Osteoblast (primary cell): ENCODE results near the gene LRMDA. TPM values are rescaled to one million over a fixed set of nuclear protein-coding genes. Genes with fewer than 3 reads are reported as not detected.

ENCODE experiments used
- DNase-seq: peaks from one replicate; pipeline ENCODE4 v3.0.0; 2011; ENCODE audit warnings: low spot score, mixed read lengths; ENCODE audit not compliant: insufficient read length; ENCODE audit errors: missing footprints
- H2AFZ ChIP-seq: 2 replicates; pipeline ENCODE4 v1.6.0; 2011; ENCODE audit warnings: mild to moderate bottlenecking, low read length
- H3K27ac ChIP-seq: 2 replicates; pipeline ENCODE4 v1.5.1; 2011; ENCODE audit warnings: mild to moderate bottlenecking, low read depth, low read length, moderate library complexity
- H3K27me3 ChIP-seq: 2 replicates; pipeline ENCODE4 v1.6.0; 2012; ENCODE audit warnings: mild to moderate bottlenecking, control low read depth, inconsistent platforms, low read length, moderate library complexity; ENCODE audit not compliant: insufficient read depth
- H3K36me3 ChIP-seq: 2 replicates; pipeline ENCODE4 v1.5.1; 2011; ENCODE audit warnings: mild to moderate bottlenecking, low read length, control low read depth, moderate library complexity; ENCODE audit not compliant: insufficient read depth
- H3K4me1 ChIP-seq: 2 replicates; pipeline ENCODE4 v1.5.1; 2011; ENCODE audit warnings: mild to moderate bottlenecking, low read length, control low read depth, moderate library complexity; ENCODE audit not compliant: insufficient read depth
- H3K4me2 ChIP-seq: 2 replicates; pipeline ENCODE4 v1.6.0; 2011; ENCODE audit warnings: mild to moderate bottlenecking, low read length; ENCODE audit not compliant: insufficient read depth
- H3K4me3 ChIP-seq: fragments of 200-600 bp; sonication (generic); 3 replicates; pipeline ENCODE4 v1.5.1; 2012; ENCODE audit warnings: mild to moderate bottlenecking, low read length, inconsistent platforms; ENCODE audit not compliant: insufficient read depth
- H3K79me2 ChIP-seq: 2 replicates; pipeline ENCODE4 v1.6.0; 2012; ENCODE audit warnings: mild to moderate bottlenecking, low read length, control low read depth, inconsistent platforms; ENCODE audit not compliant: insufficient read depth
- H3K9me3 ChIP-seq: 2 replicates; pipeline ENCODE4 v1.5.1; 2011; ENCODE audit warnings: low read depth, low read length, control low read depth
- H4K20me1 ChIP-seq: 2 replicates; pipeline ENCODE4 v1.6.0; 2012; ENCODE audit warnings: mild to moderate bottlenecking, low read length, control low read depth; ENCODE audit not compliant: insufficient read depth
- total RNA-seq: library from RNA; depleted of rRNA; stranded (reverse); fragments of >200 nt; gene quantifications from 2 replicates; pipeline ENCODE4 v1.2.3, GENCODE V29; 2012
- TF ChIP-seq, protein P1 (sequence below): IDR thresholded peaks from 2 replicates; pipeline ENCODE4 v1.5.1; 2011; ENCODE audit warnings: mild to moderate bottlenecking, low read depth, low read length, moderate library complexity; ENCODE audit errors: extremely low read depth

The LRMDA gene
- total RNA-seq, 1 donor = 18.5 TPM

DNA sequence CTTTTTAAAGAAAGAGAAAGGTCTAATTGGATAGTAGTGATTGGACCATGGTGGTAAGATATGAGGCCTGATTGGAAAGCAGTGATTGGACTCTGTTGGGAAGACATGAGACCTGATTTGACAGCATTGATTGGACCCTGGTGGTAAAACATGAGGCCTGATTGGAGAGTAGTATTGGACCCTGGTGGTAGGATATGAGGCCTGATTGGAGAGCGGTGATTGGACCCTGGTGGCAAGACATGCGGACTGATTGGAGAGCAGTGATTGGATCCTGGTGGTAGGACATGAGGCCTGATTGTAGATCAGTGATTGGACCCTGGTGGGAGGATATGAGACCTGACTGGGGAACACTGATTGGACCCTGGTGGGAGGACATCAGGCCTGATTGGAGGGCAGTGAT, 444.3 kb downstream of the LRMDA start:
- TF ChIP-seq, protein P1, sequence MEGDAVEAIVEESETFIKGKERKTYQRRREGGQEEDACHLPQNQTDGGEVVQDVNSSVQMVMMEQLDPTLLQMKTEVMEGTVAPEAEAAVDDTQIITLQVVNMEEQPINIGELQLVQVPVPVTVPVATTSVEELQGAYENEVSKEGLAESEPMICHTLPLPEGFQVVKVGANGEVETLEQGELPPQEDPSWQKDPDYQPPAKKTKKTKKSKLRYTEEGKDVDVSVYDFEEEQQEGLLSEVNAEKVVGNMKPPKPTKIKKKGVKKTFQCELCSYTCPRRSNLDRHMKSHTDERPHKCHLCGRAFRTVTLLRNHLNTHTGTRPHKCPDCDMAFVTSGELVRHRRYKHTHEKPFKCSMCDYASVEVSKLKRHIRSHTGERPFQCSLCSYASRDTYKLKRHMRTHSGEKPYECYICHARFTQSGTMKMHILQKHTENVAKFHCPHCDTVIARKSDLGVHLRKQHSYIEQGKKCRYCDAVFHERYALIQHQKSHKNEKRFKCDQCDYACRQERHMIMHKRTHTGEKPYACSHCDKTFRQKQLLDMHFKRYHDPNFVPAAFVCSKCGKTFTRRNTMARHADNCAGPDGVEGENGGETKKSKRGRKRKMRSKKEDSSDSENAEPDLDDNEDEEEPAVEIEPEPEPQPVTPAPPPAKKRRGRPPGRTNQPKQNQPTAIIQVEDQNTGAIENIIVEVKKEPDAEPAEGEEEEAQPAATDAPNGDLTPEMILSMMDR = no peak
- Histone ChIP-seq H4K20me1 (no peaks in the 10 kb centered on the region), H3K27me3 (no peaks in the 10 kb centered on the region), H3K4me1 (no peaks in the 10 kb centered on the region), H3K4me2 (no peak overlapping the region), H3K79me2 (no peaks in the 10 kb centered on the region), H3K9me3 (no peaks in the 10 kb centered on the region), H3K4me3 (no peak overlapping the region), H2AFZ (no peak overlapping the region), H3K36me3 (no peaks in the 10 kb centered on the region), H3K27ac (no peak overlapping the region)
- no peak for DNase-seq

DNA sequence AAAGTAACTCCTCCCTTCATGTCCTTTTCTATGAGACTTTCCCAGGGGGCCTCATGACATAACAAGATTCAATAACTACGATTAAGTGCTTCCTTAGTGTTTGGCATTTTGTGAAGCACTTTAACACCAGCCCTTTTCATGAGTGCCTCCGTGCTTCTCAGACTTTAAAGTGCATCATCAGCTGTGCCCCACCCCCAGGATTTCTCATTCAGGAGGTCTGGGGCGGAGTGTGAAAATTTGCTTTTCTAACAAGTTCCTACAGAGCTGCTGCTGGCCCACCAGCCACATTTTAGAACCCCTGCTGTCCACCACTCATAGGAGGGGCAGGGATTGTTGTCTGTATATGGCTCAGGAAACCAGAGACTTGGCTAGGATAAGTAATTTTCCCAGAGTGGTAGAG, 445.3 kb downstream of the LRMDA start:
- no peak for DNase-seq
- Histone ChIP-seq H3K4me1 (no peaks in the 10 kb centered on the region), H2AFZ (no peak overlapping the region), H3K9me3 (no peaks in the 10 kb centered on the region), H3K27me3 (no peaks in the 10 kb centered on the region), H3K4me2 (no peak overlapping the region), H3K36me3 (no peaks in the 10 kb centered on the region), H3K4me3 (no peak overlapping the region), H3K79me2 (no peaks in the 10 kb centered on the region), H3K27ac (no peak overlapping the region), H4K20me1 (no peaks in the 10 kb centered on the region)
- TF ChIP-seq, protein P1 = no peak

DNA sequence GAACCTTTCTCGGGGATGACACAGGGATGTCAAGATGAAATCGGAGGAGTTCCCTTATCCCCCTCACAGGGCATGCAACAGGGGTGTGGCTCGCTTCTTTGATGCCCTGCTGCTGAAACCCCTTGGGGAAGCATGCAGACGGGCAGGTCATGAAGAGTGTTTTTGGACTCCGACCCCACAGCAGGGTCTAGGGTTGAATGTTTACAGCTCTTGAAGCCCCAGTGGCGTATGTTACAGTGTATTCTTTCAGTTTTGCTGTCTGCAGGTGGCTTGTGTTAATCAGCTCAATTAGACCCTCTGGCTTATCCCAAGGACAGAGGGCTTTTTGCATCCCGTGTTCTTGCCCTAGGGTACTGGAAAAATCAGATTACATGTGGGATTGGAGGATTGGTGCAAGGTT, 446.5 kb downstream of the LRMDA start:
- Histone ChIP-seq H3K36me3 (no peaks in the 10 kb centered on the region), H3K27me3 (no peaks in the 10 kb centered on the region), H3K79me2 (no peaks in the 10 kb centered on the region), H3K4me3 (no peak overlapping the region), H3K27ac (no peak overlapping the region), H4K20me1 (no peaks in the 10 kb centered on the region), H3K4me2 (no peak overlapping the region), H3K9me3 (no peaks in the 10 kb centered on the region), H3K4me1 (no peaks in the 10 kb centered on the region), H2AFZ (no peak overlapping the region)
- TF ChIP-seq, protein P1 = no peak
- no peak for DNase-seq

DNA sequence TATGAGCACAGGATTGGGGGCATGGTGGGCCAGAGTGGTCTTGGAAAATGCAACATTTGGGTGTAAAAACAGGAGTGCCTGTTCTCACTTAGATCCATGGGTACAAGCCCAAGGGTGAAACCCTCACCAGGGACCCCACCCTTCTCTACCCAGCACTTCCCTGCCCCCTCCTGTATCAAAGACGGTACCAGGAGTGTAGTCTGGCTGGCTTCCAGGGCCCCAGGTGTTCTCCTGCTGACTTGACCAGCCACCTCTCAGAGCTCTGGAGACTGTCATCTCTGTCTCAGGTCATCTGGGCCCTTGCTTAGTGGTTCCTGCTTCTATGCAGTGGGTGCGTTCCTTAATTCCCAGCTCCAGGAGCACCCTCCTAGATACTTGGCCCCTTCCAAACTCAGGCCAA, 447.2 kb downstream of the LRMDA start:
- Histone ChIP-seq H2AFZ (no peak overlapping the region), H3K79me2 (no peaks in the 10 kb centered on the region), H3K4me3 (no peak overlapping the region), H4K20me1 (no peaks in the 10 kb centered on the region), H3K27ac (no peak overlapping the region), H3K27me3 (no peaks in the 10 kb centered on the region), H3K36me3 (no peaks in the 10 kb centered on the region), H3K4me1 (no peaks in the 10 kb centered on the region), H3K4me2 (no peak overlapping the region), H3K9me3 (no peaks in the 10 kb centered on the region)
- TF ChIP-seq, protein P1 = no peak
- DNase-seq = no peak
